Measurements from ENCODE around the gene HECTD2.
"Not testable (repeated sequence)": the region's sequence is repeated elsewhere in the genome, so short reads cannot be mapped to it uniquely, and the experiment has no call there.

HECTD2 gene

DNA sequence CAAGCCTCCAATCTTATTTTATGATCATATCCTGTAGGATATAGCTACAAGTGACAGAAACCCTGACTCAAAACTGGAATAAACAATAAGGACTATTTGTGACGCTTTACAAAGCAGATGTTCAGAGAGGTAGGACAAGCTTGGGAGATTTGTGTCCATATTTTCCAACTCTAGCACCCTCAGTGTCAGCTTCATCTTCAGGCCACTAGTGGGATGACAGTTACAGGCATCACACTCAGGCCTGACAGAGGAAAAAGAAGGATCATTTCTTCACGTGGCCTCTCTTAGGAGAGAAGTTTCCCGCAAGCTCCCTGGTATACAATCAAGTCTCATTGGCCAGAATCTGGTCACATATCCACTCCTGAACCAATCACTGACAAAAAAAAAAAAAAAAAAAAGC, 148.3 kb downstream of the HECTD2 start:
- Mint-ChIP-seq H3K4me3 (no peak overlapping the region), H3K4me1 (peaks cover 26% of the 10 kb centered on the region), H3K36me3 (ENCODE audit: low read depth) (peaks cover 11% of the 10 kb centered on the region), H3K27ac (no peak overlapping the region), H3K27me3 (ENCODE audit: low read depth, poor library complexity) (no peaks in the 10 kb centered on the region), H3K9me3 (peaks cover 19% of the 10 kb centered on the region)
- TF ChIP-seq, protein P1, sequence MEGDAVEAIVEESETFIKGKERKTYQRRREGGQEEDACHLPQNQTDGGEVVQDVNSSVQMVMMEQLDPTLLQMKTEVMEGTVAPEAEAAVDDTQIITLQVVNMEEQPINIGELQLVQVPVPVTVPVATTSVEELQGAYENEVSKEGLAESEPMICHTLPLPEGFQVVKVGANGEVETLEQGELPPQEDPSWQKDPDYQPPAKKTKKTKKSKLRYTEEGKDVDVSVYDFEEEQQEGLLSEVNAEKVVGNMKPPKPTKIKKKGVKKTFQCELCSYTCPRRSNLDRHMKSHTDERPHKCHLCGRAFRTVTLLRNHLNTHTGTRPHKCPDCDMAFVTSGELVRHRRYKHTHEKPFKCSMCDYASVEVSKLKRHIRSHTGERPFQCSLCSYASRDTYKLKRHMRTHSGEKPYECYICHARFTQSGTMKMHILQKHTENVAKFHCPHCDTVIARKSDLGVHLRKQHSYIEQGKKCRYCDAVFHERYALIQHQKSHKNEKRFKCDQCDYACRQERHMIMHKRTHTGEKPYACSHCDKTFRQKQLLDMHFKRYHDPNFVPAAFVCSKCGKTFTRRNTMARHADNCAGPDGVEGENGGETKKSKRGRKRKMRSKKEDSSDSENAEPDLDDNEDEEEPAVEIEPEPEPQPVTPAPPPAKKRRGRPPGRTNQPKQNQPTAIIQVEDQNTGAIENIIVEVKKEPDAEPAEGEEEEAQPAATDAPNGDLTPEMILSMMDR (IDR thresholded peaks at IDR 0.05), result no peak
- no peak for DNase-seq

DNA sequence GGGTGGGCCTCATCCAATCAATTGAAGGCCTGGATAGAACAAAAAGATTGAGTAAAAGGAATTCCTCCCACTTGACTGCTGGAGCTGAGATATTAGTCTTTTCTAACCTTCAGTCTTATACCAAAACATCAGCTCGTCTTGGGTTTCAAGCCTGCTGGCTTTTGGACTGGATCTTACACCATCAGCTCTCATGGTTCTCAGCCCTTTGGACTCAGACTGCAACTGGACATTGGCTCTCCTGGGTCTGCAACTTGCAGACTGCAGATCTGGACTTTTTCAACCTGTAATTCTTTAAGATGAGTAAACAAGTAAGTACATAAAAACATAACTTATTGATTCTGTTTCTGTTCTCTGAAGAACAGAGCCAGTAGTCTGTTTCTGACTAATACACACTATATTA, 149.0 kb downstream of the HECTD2 start:
- Mint-ChIP-seq H3K36me3 (ENCODE audit: low read depth) (peaks cover 11% of the 10 kb centered on the region), H3K9me3 (peaks cover 19% of the 10 kb centered on the region), H3K27me3 (ENCODE audit: low read depth, poor library complexity) (no peaks in the 10 kb centered on the region), H3K27ac (no peak overlapping the region), H3K4me3 (no peak overlapping the region), H3K4me1 (peaks cover 26% of the 10 kb centered on the region)
- no peak for DNase-seq
- TF ChIP-seq, protein P1 (IDR thresholded peaks at IDR 0.05), result no peak

DNA sequence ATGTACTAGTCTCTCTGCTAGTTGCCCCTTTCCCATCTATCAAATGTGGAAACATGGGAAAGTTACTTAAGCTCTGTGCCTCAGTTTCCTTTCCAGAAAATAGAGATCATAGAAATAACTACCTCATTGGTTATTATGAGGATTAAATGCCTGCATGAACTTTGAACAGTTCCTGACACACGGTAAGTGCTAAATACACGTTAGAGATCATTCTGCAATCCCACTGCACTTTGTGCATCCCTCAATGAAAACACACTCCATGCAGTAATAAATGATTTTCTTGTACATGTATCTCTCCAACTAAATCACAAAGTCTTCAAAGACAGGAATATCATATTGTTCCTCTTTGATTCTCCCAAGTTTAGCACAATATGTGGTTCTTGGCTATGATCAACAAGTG, 149.6 kb downstream of the HECTD2 start:
- no peak overlapping the region for H3K27ac Mint-ChIP-seq
- no peaks in the 10 kb centered on the region for H3K27me3 Mint-ChIP-seq (ENCODE audit: low read depth, poor library complexity)
- TF ChIP-seq, protein P1 (IDR thresholded peaks at IDR 0.05), result no peak
- H3K9me3 Mint-ChIP-seq, result peaks cover 19% of the 10 kb centered on the region
- no peak for DNase-seq
- H3K36me3 Mint-ChIP-seq (ENCODE audit: low read depth), result peaks cover 11% of the 10 kb centered on the region
- peaks cover 26% of the 10 kb centered on the region for H3K4me1 Mint-ChIP-seq
- no peak overlapping the region for H3K4me3 Mint-ChIP-seq

DNA sequence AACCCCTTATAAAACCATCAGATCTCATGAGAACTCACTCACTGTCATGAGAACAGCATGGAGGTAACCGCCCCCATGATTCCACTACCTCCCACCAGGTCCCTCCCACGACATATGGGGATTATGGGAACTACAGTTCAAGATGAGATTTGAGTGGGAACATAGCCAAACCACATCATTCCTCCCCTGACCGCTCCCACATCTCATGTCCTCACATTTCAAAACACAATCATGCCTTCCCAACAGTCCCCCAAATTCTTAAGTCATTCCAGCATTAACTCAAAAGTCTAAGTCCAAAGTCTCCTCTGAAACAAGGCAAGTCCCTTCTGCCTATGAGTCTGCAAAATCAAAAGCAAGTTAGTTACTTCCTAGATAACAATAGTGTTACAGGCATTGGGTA, 150.7 kb downstream of the HECTD2 start:
- Mint-ChIP-seq H3K36me3 (ENCODE audit: low read depth) (peaks cover 11% of the 10 kb centered on the region), H3K9me3 (peaks cover 19% of the 10 kb centered on the region), H3K4me1 (peaks cover 30% of the 10 kb centered on the region)
- H3K27me3 Mint-ChIP-seq (ENCODE audit: low read depth, poor library complexity); DNase-seq; H3K4me3 Mint-ChIP-seq; H3K27ac Mint-ChIP-seq: not testable (repeated sequence)

DNA sequence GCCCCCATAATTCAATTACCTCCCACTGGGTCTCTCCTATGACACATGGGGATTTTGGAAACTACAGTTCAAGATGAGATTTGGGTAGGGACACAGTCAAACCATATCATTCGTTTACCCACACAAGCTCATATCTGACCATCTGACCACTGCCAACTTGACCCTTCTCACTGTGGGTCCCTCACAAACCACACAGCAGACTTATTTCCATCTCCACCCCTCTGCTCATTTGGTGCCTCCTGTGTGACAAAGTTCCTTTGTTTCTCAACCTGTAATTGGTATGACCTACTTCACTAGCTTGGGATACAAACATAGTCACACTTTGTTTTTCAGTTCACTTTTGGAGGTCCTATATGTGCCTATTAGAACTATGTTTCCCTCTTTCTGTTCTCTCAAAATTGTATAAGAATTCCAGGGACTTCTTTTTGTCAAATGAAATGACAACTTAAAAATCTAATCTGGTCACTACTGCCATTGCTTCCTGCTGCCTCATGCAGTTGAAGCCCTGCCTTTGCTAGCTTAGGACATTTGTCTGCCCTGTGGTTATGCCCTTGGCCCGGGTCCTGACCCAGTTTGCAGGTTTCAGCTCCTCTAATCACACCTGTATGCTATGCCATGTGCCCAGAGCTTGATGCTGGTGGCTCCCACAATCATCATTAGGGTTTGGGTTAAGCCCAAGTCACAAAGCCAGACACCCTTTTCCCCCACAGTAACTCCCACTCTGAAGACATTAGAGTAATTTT, 152.9 kb downstream of the HECTD2 start:
- no peak overlapping the region for H3K27ac Mint-ChIP-seq

DNA sequence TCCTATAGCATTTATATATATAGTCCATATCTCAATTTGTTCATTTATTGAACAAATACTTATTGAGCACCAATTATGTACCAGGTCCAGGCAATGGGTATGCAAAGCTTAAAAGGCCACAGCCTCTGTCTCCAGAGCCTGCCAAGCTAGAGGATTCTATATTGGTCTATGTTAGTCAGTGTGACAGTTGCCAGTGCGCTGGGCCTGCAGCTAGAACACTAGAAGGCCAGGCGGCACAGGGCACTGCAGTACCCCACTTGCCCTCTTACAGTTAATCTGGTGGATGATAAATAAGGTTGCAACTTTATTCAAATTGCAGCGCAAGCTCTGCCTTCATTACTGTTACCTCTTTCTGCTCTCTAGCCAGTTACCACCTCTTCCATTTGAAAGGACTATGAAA, 153.9 kb downstream of the HECTD2 start:
- no peaks in the 10 kb centered on the region for H3K27me3 Mint-ChIP-seq (ENCODE audit: low read depth, poor library complexity)
- peaks cover 15% of the 10 kb centered on the region for H3K4me1 Mint-ChIP-seq
- no peak for DNase-seq
- peaks cover 19% of the 10 kb centered on the region for H3K9me3 Mint-ChIP-seq
- no peak overlapping the region for H3K27ac Mint-ChIP-seq
- H3K36me3 Mint-ChIP-seq (ENCODE audit: low read depth), result peaks cover 11% of the 10 kb centered on the region
- H3K4me3 Mint-ChIP-seq, result no peak overlapping the region
- TF ChIP-seq, protein P1 (IDR thresholded peaks at IDR 0.05), result no peak

More for the DNA sequence above, 152.9 kb downstream of the HECTD2 start:
- peaks cover 11% of the 10 kb centered on the region for H3K36me3 Mint-ChIP-seq (ENCODE audit: low read depth)
- H3K4me3 Mint-ChIP-seq, result no peak overlapping the region
- peaks cover 16% of the 10 kb centered on the region for H3K4me1 Mint-ChIP-seq
- peaks cover 19% of the 10 kb centered on the region for H3K9me3 Mint-ChIP-seq
- TF ChIP-seq, protein P1 (IDR thresholded peaks at IDR 0.05), result no peak
- DNase-seq, result no peak
- H3K27me3 Mint-ChIP-seq (ENCODE audit: low read depth, poor library complexity), result no peaks in the 10 kb centered on the region

Measured in nephron progenitor cell (in vitro differentiated cells).